Thoracic aorta (tissue), 2 donors: ENCODE measurements around the gene SOX18. TPM values are rescaled to one million over a fixed set of nuclear protein-coding genes. Genes with fewer than 3 reads are reported as not detected.

Experiments used
- ATAC-seq: fragments of 150-250 bp; one replicate; pipeline ENCODE4 v1.8.0; 2017; ENCODE audit warnings: low read depth; ENCODE audit not compliant: insufficient number of reproducible peaks, low FRiP score
- DNase-seq: peaks from one replicate; pipeline ENCODE4 v3.0.0-alpha.2; 2020; ENCODE audit warnings: low spot score
- H3K27ac ChIP-seq, 2 donors: fragments of 200-600 bp; sonication (generic); 1 replicate in 1 of 2; 2 replicates in 1 of 2; pipeline ENCODE4 v1.5.1; 2016; ENCODE audit warnings: mild to moderate bottlenecking in 2 of 2, moderate library complexity in 2 of 2
- H3K27me3 ChIP-seq: fragments of 200-600 bp; sonication (generic); replicated peaks from 2 replicates; pipeline ENCODE4 v1.6.0; 2016; ENCODE audit warnings: mild to moderate bottlenecking; ENCODE audit not compliant: insufficient read depth
- H3K36me3 ChIP-seq: fragments of 200-600 bp; sonication (generic); one replicate; pipeline ENCODE4 v1.5.1; 2016
- H3K4me1 ChIP-seq, 2 donors: fragments of 200-600 bp; sonication (generic); 1 replicate in 1 of 2; 2 replicates in 1 of 2; pipeline versions ENCODE4 v1.5.1 to v1.6.0; 2016; ENCODE audit warnings: low read depth in 2 of 2, mild to moderate bottlenecking in 1 of 2; ENCODE audit not compliant: control insufficient read depth in 1 of 2
- H3K4me3 ChIP-seq: fragments of 200-600 bp; sonication (generic); 2 replicates; pipeline ENCODE4 v1.5.1; 2016; ENCODE audit warnings: mild to moderate bottlenecking
- H3K9me3 ChIP-seq: fragments of 200-600 bp; sonication (generic); 2 replicates; pipeline ENCODE4 v1.5.1; 2016
- total RNA-seq, 2 donors: library from RNA; depleted of rRNA; stranded (reverse); fragments of >200 nt; gene quantifications; one replicate each; pipeline versions ENCODE4 v1.1.0 to v1.2.3, GENCODE V29; 2016
- TF ChIP-seq, protein P1 (sequence below): fragments of 200-600 bp; sonication (generic); IDR thresholded peaks from one replicate; pipeline ENCODE4 v1.5.1; 2019; ENCODE audit warnings: antibody characterized with exemption

Gene SOX18
- total RNA-seq, 2 donors from 2014 or later: 4.2 to 15.3 TPM

DNA sequence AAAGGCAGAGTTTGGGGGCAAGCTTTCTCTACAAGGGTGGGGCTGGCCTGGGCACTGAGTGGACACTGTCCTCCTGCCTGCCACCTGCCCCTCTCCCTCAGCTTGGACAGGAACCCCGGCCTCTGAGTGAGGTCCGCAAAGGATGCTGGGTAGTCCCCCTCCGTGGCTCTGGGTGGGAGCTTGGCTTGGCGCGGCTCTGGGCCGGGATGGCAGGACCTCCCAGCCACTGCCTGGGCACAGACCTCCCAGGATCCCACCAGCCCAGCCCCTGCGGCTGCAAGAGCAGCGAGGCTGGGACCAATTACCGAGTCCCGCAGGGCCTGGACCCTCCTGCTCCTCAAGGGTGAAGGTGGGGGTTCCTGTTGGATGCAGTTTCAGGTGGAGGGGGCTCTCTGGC, 2.9 kb upstream of the SOX18 start:
- no peaks in the 10 kb centered on the region for H3K27me3 ChIP-seq
- TF ChIP-seq, protein P1, sequence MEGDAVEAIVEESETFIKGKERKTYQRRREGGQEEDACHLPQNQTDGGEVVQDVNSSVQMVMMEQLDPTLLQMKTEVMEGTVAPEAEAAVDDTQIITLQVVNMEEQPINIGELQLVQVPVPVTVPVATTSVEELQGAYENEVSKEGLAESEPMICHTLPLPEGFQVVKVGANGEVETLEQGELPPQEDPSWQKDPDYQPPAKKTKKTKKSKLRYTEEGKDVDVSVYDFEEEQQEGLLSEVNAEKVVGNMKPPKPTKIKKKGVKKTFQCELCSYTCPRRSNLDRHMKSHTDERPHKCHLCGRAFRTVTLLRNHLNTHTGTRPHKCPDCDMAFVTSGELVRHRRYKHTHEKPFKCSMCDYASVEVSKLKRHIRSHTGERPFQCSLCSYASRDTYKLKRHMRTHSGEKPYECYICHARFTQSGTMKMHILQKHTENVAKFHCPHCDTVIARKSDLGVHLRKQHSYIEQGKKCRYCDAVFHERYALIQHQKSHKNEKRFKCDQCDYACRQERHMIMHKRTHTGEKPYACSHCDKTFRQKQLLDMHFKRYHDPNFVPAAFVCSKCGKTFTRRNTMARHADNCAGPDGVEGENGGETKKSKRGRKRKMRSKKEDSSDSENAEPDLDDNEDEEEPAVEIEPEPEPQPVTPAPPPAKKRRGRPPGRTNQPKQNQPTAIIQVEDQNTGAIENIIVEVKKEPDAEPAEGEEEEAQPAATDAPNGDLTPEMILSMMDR: no peak

DNA sequence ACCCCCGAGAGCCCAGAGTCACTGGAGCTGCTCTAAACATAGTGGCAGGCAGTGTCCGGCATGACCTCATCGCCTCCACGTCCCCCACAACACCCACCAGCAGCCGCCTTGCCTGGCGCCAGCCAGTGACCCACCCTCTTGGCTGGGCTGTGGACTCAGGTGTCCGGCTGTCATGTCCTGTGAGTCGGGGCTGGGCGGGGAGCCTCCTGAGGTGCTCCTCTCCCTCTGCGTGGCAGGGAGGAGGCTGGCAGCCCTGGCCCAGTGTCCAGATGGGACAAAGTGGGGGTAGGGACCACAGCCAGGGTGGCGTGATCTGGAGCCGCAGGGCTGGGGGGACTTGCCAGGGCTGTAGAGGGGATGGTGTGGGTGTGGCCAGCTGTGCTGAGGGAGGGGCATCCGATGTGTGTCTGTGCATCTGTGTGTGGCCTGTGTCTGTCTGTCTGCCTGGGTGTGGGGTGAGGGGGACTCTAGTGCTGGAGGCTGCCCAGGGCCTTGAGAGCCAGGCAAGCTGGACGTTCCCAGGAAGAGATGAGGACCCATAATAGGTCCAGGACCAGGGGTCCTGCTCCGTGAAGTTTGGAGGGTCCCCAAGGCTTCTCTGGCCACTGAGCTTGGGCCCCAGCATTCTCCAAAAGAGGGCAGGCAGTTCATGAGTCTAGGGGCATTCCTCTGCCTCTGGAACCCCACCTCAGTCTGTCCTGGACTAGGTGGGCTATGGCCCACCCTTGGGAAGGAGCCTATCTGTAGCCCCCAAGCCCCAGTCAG, 2.3 kb upstream of the SOX18 start:
- no peak for DNase-seq
- H3K27ac ChIP-seq: peak overlapping the region in 1 of 2 donors; percentile 15
- peaks cover 0 to 14% of the 10 kb centered on the region in 2 donors for H3K4me1 ChIP-seq
- no peaks in the 10 kb centered on the region for H3K27me3 ChIP-seq
- H3K36me3 ChIP-seq: no peaks in the 10 kb centered on the region
- no peak for ATAC-seq
- no peak overlapping the region for H3K4me3 ChIP-seq
- TF ChIP-seq, protein P1: no peak
- no peaks in the 10 kb centered on the region for H3K9me3 ChIP-seq

More for the DNA sequence above, 2.9 kb upstream of the SOX18 start:
- DNase-seq (no peak), ATAC-seq (no peak)
- Histone ChIP-seq H3K27ac (peak overlapping the region in 1 of 2 donors; percentile 15), H3K4me3 (no peak overlapping the region), H3K9me3 (no peaks in the 10 kb centered on the region), H3K4me1 (peaks cover 0 to 14% of the 10 kb centered on the region in 2 donors), H3K36me3 (no peaks in the 10 kb centered on the region)

DNA sequence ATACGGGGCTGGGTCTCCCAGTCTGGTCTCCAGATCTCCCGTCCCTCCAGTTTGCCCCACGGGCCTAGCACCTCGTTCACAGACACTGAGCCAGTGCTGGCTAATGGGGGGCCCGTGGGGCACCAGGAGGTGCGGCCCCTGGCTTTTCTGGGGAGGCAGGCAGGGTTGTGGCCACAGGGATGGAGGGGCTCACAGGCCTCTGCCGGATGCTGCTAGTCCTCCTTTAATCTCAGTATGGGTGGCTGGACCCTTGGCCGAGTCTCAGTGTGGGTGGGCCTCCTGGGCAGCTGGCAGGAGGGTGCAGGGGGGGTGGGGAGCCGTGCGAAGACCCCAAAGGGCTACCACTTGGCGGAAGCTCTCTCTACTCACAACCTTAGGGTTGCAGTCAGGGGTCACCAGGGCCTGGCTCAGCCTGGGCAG, 1.6 kb upstream of the SOX18 start:
- peaks cover 0 to 14% of the 10 kb centered on the region in 2 donors for H3K4me1 ChIP-seq
- TF ChIP-seq, protein P1: no peak
- H3K27me3 ChIP-seq: no peaks in the 10 kb centered on the region
- H3K9me3 ChIP-seq: no peaks in the 10 kb centered on the region
- ATAC-seq (no peak), DNase-seq (no peak)
- H3K36me3 ChIP-seq: no peaks in the 10 kb centered on the region
- peak overlapping the region in 1 of 2 donors; percentile 30 for H3K27ac ChIP-seq
- no peak overlapping the region for H3K4me3 ChIP-seq

DNA sequence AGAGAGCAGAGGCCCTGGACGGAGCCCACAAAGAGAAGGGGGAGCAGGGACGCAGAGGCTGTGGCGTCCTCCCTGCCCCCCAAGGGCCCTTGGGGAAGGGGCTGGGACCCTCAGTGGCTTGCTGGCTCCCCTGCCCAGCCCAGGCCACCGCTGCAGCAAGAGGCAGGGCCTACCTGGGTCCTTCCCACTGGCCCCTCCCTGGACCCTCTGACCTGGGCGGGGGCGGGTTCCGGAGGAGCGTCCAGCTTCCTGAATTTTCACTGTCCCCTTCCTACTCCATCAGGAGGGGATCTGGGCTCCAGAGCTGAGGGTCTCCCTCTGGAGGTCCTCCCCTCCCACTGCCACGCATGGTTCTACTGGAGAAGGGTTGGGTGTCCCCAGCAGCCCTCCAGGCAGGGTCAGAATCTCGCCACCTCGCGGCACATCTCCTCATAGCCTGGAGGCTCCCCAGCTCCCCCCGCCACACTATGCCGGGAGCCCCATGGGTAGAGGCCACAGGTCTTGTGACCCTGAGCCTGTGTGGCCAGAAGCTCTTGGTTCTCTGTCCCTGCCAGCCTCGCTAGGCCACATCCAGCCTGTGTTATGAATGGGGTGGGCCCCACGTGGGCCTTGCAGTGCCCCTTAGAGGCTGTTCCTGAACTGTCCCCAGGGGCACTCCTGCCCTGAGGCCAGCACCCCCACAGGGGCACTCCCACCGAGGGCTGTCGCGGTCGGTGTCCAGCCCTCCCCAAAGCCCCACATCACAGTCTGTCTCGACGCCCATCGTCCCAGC, 1.0 kb upstream of the SOX18 start:
- Histone ChIP-seq H3K27ac (peak overlapping the region in 1 of 2 donors; percentile 30), H3K27me3 (no peaks in the 10 kb centered on the region), H3K4me3 (peak overlapping the region; percentile 21), H3K36me3 (no peaks in the 10 kb centered on the region), H3K9me3 (no peaks in the 10 kb centered on the region), H3K4me1 (peaks cover 0 to 14% of the 10 kb centered on the region in 2 donors)
- ATAC-seq (no peak), DNase-seq (no peak)
- TF ChIP-seq, protein P1: no peak

DNA sequence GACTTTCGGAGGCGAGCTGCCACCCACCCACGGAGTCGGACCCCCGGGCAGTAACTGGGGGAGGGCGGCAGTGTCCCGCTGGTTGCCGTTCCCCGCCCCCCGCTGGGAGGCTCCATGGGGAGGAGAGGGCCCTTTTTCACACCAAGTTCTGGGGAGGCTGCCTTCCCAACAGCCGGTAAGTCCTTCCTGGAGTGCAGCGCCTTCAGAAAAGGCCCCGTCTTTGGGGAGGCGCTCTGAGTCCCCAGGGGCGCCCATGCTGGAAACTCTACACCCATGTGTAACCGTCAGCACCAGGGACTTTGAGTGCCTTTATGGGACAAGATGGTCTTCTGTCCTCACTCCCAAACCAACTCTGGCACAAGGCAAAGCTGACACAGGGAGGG, 430 bp upstream of the SOX18 start:
- Histone ChIP-seq H3K27me3 (no peaks in the 10 kb centered on the region), H3K4me3 (peak overlapping the region; percentile 21), H3K27ac (peak overlapping the region in 1 of 2 donors; percentile 30), H3K9me3 (no peaks in the 10 kb centered on the region), H3K4me1 (peaks cover 0 to 14% of the 10 kb centered on the region in 2 donors), H3K36me3 (no peaks in the 10 kb centered on the region)
- ATAC-seq: no peak
- DNase-seq: no peak
- TF ChIP-seq, protein P1: no peak
